Effector memory CD4-positive, alpha-beta T cell (primary cell): ENCODE measurements around the gene PDE1A.

Experiments
- DNase-seq, 3 donors: peaks; one replicate each; pipeline ENCODE4 v3.0.0-alpha.2; 2020
- H3K27ac ChIP-seq: 2 replicates; pipeline ENCODE4 v1.7.0; 2013; ENCODE audit warnings: mild to moderate bottlenecking, low read length, moderate library complexity; ENCODE audit not compliant: insufficient read depth, poor library complexity, severe bottlenecking
- H3K27me3 ChIP-seq: replicated peaks from 2 replicates; pipeline ENCODE4 v1.7.0; 2013; ENCODE audit warnings: mild to moderate bottlenecking, low read length; ENCODE audit not compliant: insufficient read depth, control insufficient read depth, poor library complexity, severe bottlenecking
- H3K36me3 ChIP-seq: 2 replicates; pipeline ENCODE4 v1.7.0; 2013; ENCODE audit warnings: mild to moderate bottlenecking, low read length, moderate library complexity; ENCODE audit not compliant: control insufficient read depth, insufficient read depth
- H3K4me1 ChIP-seq: 2 replicates; pipeline ENCODE4 v1.7.0; 2013; ENCODE audit warnings: low read length, mild to moderate bottlenecking; ENCODE audit not compliant: control insufficient read depth, insufficient read depth, poor library complexity, severe bottlenecking
- H3K4me3 ChIP-seq: 2 replicates; pipeline ENCODE4 v1.7.0; 2013; ENCODE audit warnings: low read length, low read depth, mild to moderate bottlenecking; ENCODE audit not compliant: insufficient read depth, poor library complexity, severe bottlenecking
- H3K9me3 ChIP-seq: 2 replicates; pipeline ENCODE4 v1.7.0; 2013; ENCODE audit warnings: mild to moderate bottlenecking, low read length, moderate library complexity; ENCODE audit not compliant: control insufficient read depth

The PDE1A gene

GRCh38 chr2:182142062-182142461 lies 284.8 kb downstream of the PDE1A start:
- DNase-seq: no peak
- Histone ChIP-seq H3K27me3 (no peaks in the 10 kb centered on the region), H3K27ac (no peak overlapping the region), H3K36me3 (no peaks in the 10 kb centered on the region), H3K9me3 (no peaks in the 10 kb centered on the region), H3K4me3 (no peak overlapping the region), H3K4me1 (no peaks in the 10 kb centered on the region)

DNA sequence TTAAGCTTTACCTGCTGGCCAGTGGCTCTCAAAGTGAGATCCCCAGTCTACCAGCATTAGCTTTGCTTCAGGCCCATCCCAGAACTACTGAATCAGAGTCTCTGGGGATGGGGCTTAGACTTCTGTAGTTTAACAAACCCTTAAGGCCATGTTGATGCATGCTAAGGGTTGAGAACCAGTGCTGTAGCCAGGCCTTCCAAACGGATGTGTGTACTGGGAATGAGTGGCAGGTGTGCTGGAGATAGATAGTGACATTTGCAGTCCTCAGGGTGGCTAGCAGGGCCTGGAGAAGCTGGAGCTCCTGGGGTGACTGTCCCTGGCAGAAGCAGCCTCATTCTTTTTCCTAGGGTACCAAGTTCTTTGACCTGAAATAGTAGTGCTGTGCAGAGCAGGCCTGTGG lies 292.6 kb downstream of the PDE1A start:
- H3K27ac ChIP-seq: no peak overlapping the region
- no peak for DNase-seq
- no peaks in the 10 kb centered on the region for H3K36me3 ChIP-seq
- H3K4me3 ChIP-seq: no peak overlapping the region
- H3K4me1 ChIP-seq: no peaks in the 10 kb centered on the region
- H3K27me3 ChIP-seq: no peaks in the 10 kb centered on the region
- no peaks in the 10 kb centered on the region for H3K9me3 ChIP-seq

DNA sequence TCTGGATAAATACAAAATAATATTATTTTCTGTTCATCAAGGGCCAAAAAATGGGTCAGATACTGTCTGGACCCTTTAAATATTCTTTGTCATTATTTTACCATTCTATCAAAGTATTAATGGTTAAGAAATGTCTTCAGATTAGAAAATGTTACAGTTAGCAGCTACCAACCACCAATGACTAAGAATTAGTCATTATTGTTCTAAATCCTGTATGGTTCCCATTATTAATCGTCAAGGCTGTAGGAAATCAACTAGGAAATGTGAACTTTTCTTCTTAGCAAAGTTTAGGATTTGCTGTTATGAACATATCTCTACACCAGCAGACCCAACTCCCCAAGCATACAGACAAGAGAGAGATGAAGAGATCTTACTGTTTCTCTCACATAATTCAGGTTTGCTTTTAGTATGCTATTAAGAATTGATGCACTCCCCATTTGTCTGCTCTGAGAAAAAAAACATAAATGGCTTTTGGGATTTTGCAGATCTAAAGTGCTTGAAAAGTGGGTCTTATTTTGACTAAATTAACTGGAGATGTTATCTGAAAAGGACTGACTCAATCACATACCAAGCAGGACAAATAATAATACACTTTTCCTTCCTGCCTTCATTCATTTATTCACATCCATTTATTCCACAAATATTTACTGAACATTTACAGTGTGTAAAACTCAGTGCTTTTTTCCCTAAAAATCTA lies 293.5 kb downstream of the PDE1A start:
- Histone ChIP-seq H3K4me1 (no peaks in the 10 kb centered on the region), H3K4me3 (no peak overlapping the region), H3K9me3 (no peaks in the 10 kb centered on the region), H3K36me3 (no peaks in the 10 kb centered on the region), H3K27ac (no peak overlapping the region), H3K27me3 (no peaks in the 10 kb centered on the region)
- no peak for DNase-seq

DNA sequence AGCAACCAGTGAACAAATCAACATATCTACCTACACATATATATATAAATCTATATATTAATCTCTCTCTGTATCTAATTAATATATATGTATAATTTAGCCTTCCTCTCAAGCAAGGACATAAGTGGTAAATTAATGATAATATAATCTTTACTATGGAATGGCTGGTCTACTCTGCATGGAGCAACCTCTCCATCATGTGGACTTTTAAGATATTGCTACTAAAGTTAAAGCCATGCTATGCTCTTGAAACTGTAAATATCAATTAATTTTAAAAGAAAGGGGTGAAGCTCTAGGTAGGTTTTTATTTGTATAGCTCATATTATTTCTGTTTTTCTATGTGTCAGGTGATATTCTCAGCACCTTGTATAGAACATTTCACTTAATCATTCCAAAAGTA lies 294.2 kb downstream of the PDE1A start:
- H3K27me3 ChIP-seq: no peaks in the 10 kb centered on the region
- no peaks in the 10 kb centered on the region for H3K4me1 ChIP-seq
- H3K9me3 ChIP-seq: no peaks in the 10 kb centered on the region
- DNase-seq: no peak
- no peaks in the 10 kb centered on the region for H3K36me3 ChIP-seq
- H3K4me3 ChIP-seq: no peak overlapping the region
- no peak overlapping the region for H3K27ac ChIP-seq

GRCh38 chr2:182128821-182129707 lies 297.8 kb downstream of the PDE1A start:
- Histone ChIP-seq H3K27me3 (no peaks in the 10 kb centered on the region), H3K36me3 (no peaks in the 10 kb centered on the region), H3K4me1 (no peaks in the 10 kb centered on the region), H3K4me3 (no peak overlapping the region), H3K9me3 (no peaks in the 10 kb centered on the region), H3K27ac (no peak overlapping the region)
- no peak for DNase-seq

DNA sequence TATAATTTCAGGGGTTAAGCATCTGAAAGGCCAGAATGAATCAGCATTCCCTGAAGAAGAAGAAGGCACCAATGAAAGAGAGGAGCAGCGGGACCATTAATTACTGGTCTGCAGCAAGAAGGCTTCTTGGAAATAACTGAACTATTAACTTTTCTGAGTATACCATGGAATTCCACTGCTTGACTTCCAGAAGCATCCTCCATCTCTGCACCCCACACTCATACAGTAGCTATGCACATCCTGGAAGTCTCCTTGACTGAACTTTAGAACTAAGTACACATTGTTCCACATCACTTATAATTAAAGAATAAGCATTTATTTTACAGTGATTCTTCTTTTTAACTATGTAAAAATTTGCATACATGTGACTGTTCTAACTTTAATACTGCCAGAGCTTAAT lies 309.6 kb downstream of the PDE1A start:
- H3K4me3 ChIP-seq: no peak overlapping the region
- H3K36me3 ChIP-seq: no peaks in the 10 kb centered on the region
- H3K4me1 ChIP-seq: no peaks in the 10 kb centered on the region
- H3K27ac ChIP-seq: no peak overlapping the region
- H3K9me3 ChIP-seq: no peaks in the 10 kb centered on the region
- no peak for DNase-seq
- H3K27me3 ChIP-seq: no peaks in the 10 kb centered on the region

DNA sequence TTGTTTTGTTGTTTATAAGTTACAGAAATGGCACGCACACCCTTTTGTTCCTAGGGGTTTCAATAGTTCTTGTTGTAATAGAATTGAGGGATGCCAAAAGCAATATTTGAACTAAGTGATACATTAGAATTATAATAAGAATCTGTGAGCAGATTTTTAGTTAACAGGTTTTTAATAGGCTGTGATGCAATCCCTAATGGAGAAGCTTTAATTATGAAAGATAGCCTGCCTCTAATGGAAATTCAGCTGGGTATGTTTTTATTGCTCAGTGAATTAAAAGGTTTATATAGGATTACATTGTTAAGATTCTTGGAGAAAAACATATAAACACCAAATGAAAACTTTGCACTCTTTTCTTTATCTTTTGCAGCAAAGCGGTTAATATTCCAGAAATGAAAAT lies 310.1 kb downstream of the PDE1A start:
- Histone ChIP-seq H3K9me3 (no peaks in the 10 kb centered on the region), H3K27me3 (no peaks in the 10 kb centered on the region), H3K27ac (no peak overlapping the region), H3K36me3 (no peaks in the 10 kb centered on the region), H3K4me3 (no peak overlapping the region), H3K4me1 (no peaks in the 10 kb centered on the region)
- no peak for DNase-seq

DNA sequence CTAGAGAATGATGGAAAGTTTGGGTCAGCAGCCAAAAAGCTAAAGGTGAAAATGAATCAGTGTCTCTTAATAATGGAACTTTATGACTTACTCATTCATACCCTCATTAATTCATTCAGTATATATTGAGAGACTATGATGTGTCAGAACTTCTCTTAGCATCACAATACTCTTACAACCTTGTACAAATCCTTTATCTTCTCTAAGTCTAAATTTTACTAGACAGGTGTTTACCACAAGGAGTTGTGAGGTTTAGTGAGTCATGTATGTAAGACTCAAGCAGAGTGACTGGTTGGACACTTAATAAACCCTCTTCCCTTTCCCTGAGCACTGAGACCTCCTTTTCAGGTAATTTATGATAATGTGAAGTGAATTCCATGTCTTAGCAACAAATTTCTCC lies 311.6 kb downstream of the PDE1A start:
- no peak overlapping the region for H3K4me3 ChIP-seq
- no peak overlapping the region for H3K27ac ChIP-seq
- no peaks in the 10 kb centered on the region for H3K9me3 ChIP-seq
- no peaks in the 10 kb centered on the region for H3K27me3 ChIP-seq
- H3K4me1 ChIP-seq: no peaks in the 10 kb centered on the region
- DNase-seq: no peak
- no peaks in the 10 kb centered on the region for H3K36me3 ChIP-seq

DNA sequence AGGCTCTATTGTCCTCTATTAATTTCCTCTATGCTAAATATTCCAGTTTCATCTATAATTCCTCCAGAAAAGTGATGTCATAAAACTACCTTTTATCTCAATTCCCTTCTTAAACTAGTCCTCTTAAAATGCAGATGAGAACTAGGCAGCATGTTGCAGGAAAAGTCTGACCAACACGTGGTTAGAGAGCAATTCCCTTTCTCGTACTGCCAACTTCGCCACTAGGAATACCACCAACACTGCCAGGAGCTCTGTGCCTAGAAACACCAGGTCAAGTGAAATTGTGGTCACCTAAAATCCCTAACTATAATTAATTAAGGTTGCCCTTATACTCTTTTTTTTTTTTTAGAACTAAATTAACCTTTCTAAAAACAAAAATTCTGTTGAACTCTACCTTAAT lies 313.5 kb downstream of the PDE1A start:
- DNase-seq: no peak
- H3K4me1 ChIP-seq: no peaks in the 10 kb centered on the region
- H3K4me3 ChIP-seq: no peak overlapping the region
- no peaks in the 10 kb centered on the region for H3K36me3 ChIP-seq
- H3K27me3 ChIP-seq: no peaks in the 10 kb centered on the region
- H3K27ac ChIP-seq: no peak overlapping the region
- H3K9me3 ChIP-seq: no peaks in the 10 kb centered on the region

DNA sequence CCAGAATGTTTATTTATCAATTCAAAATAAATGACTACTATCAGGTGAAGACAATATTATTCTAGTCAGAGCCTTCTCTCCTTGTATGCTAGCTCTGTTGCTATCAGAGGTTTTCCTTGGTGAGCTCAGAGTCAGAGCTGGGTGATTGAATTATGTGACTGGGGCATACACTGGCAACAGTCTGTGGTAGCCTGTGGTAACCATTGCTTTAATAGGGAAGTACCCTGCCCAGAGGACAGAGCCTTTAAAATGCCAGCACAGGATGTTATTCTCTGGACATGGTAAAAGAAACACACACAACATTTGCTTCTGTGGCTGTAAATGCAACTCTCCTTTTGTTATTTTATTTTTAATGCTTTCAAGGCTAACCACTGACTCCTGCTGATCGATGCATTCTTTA lies 316.5 kb downstream of the PDE1A start:
- no peak for DNase-seq
- Histone ChIP-seq H3K9me3 (no peaks in the 10 kb centered on the region), H3K36me3 (no peaks in the 10 kb centered on the region), H3K27me3 (no peaks in the 10 kb centered on the region), H3K27ac (no peak overlapping the region), H3K4me3 (no peak overlapping the region), H3K4me1 (no peaks in the 10 kb centered on the region)
